HepG2 (cell line): ENCODE data around the gene NCS1. TPM values are rescaled to one million over a fixed set of nuclear protein-coding genes. Genes with fewer than 3 reads are reported as not detected.

ENCODE experiments used
- ESRRA ChIP-seq: sonication (generic); formaldehyde crosslinking; IDR thresholded peaks from 2 replicates; pipeline ENCODE4 v1.5.1; 2020; ENCODE audit warnings: mild to moderate bottlenecking, low read depth, missing genetic modification reagents
- FLYWCH1 ChIP-seq: sonication (generic); formaldehyde crosslinking; IDR thresholded peaks from 2 replicates; pipeline ENCODE4 v1.8.1; 2023; ENCODE audit warnings: mild to moderate bottlenecking, missing genetic modification reagents
- GATAD2A ChIP-seq: IDR thresholded peaks from 2 replicates; pipeline ENCODE4 v1.6.1; 2016
- HCFC1 ChIP-seq: fragments of 150-350 bp; IDR thresholded peaks from 2 replicates; pipeline ENCODE4 v1.6.1; 2014; ENCODE audit warnings: low read depth, low read length
- ISX ChIP-seq: sonication (generic); formaldehyde crosslinking; conservative IDR thresholded peaks from 2 replicates; pipeline ENCODE4 v1.5.0; 2020; ENCODE audit warnings: missing genetic modification reagents
- KMT2A ChIP-seq: sonication (generic); formaldehyde crosslinking; IDR thresholded peaks from 2 replicates; pipeline ENCODE4 v1.4.0; 2020; ENCODE audit warnings: missing genetic modification reagents
- NR2F1 ChIP-seq, 2 experiments: fragments of 450-650 bp in 1 of 2; formaldehyde crosslinking in 1 of 2; IDR thresholded peaks; 2 replicates each; pipeline versions ENCODE4 v1.5.0 to v1.6.1; 2016 to 2020; ENCODE audit warnings: mild to moderate bottlenecking in 1 of 2, missing compliant biosample characterization in 1 of 2, missing genetic modification reagents in 1 of 2, moderate library complexity in 1 of 2
- RCOR2 ChIP-seq: IDR thresholded peaks from 2 replicates; pipeline ENCODE4 v1.6.1; 2016; ENCODE audit warnings: missing biosample characterization, missing genetic modification reagents
- SOX6 ChIP-seq, 2 experiments: fragments of 450-650 bp in 1 of 2; sonication (generic) in 1 of 2; formaldehyde crosslinking in 1 of 2; IDR thresholded peaks; 2 replicates each; pipeline versions ENCODE4 v1.4.0 to v1.6.1; 2017 to 2020; ENCODE audit warnings: antibody characterized with exemption in 1 of 2, mild to moderate bottlenecking in 1 of 2, missing genetic modification reagents in 1 of 2
- SUZ12 ChIP-seq: fragments of 150-350 bp; IDR thresholded peaks from 2 replicates; pipeline ENCODE4 v1.6.1; 2014; ENCODE audit warnings: low read depth, low read length
- TEAD3 ChIP-seq: optimal IDR thresholded peaks from 2 replicates; pipeline ENCODE3; 2016; ENCODE audit warnings: borderline replicate concordance
- TFDP2 ChIP-seq: sonication (generic); formaldehyde crosslinking; IDR thresholded peaks from 2 replicates; pipeline ENCODE4 v1.4.0; 2020; ENCODE audit warnings: missing genetic modification reagents
- TRIM24 ChIP-seq: sonication (generic); formaldehyde crosslinking; IDR thresholded peaks from 2 replicates; pipeline ENCODE4 v1.8.0; 2022; ENCODE audit warnings: mild to moderate bottlenecking, missing genetic modification reagents
- ZFP1 ChIP-seq: IDR thresholded peaks from 2 replicates; pipeline ENCODE4 v1.6.1; 2016
- ZNF18 ChIP-seq: sonication (generic); formaldehyde crosslinking; IDR thresholded peaks from 2 replicates; pipeline ENCODE4 v1.8.0; 2022; ENCODE audit warnings: mild to moderate bottlenecking, missing genetic modification reagents; ENCODE audit not compliant: insufficient replicate concordance
- ZNF335 ChIP-seq: sonication (generic); formaldehyde crosslinking; IDR thresholded peaks from 2 replicates; pipeline ENCODE4 v1.4.0; 2020; ENCODE audit warnings: missing genetic modification reagents
- ZNF451 ChIP-seq: sonication (generic); formaldehyde crosslinking; IDR thresholded peaks from 2 replicates; pipeline ENCODE4 v1.5.0; 2020; ENCODE audit warnings: mild to moderate bottlenecking, missing genetic modification reagents
- ZNF609 ChIP-seq: sonication (generic); formaldehyde crosslinking; IDR thresholded peaks from 2 replicates; pipeline ENCODE4 v1.4.0; 2020; ENCODE audit warnings: mild to moderate bottlenecking, missing genetic modification reagents, borderline replicate concordance
- ZNF782 ChIP-seq: sonication (generic); formaldehyde crosslinking; IDR thresholded peaks from 2 replicates; pipeline ENCODE4 v1.4.0; 2020; ENCODE audit warnings: missing genetic modification reagents, mild to moderate bottlenecking, borderline replicate concordance
- polyA plus RNA-seq, 8 experiments: library from polyadenylated mRNA; depleted of rRNA in 3 of 8; stranded (reverse) in 7 of 8; unstranded in 1 of 8; fragments of >200 nt; fragmentation: Illumina TruSeq in 4 of 8; extraction: Trizol in 4 of 8; gene quantifications; 2 replicates each; pipeline versions ENCODE4 v1.2.1 to v1.2.3, GENCODE V29; 2011 to 2016; ENCODE audit warnings: low read depth in 4 of 8, missing spikeins in 1 of 8, mixed read lengths in 1 of 8; ENCODE audit not compliant: insufficient read depth in 1 of 8
- total RNA-seq, 5 experiments: library from RNA; depleted of rRNA; stranded (reverse); fragments of >200 nt; fragmentation: Illumina TruSeq; extraction: Trizol; gene quantifications; 2 replicates each; pipeline ENCODE4 v1.2.3, GENCODE V29; 2016; ENCODE audit warnings: low read depth in 1 of 5
- TF ChIP-seq, protein P1 (sequence below): sonication (generic); formaldehyde crosslinking; IDR thresholded peaks from 2 replicates; pipeline ENCODE4 v1.4.0; 2020; ENCODE audit warnings: missing genetic modification reagents

NCS1 gene
- total and polyA plus RNA-seq, 2 of the 13 experiments (the other 11 are each of a cell fraction or from before 2014, with no cell fraction given): 4.7 to 6.1 TPM

DNA sequence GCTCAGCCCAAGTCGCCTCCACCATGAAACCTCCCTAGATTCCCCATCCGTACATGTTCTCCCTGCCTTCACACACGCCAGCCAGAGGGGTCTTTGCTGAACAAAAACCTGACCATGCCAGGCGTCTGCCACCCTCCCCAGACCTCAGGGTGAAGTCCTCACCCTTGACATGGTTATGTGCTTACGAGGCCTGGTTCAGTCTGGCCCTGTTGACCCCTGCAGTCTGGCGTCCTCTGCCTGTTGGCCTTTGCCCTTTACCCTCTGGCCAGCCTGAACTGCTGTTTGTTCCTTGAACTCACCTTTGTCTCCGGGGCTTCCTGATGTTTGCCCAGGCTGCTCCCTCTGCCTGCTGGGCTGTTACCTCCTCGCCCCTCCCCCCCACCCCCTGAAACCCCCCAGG is 29.8 kb downstream of the NCS1 start (continued):
- TF ChIP-seq ZNF609 (CRISPR knock-in tag): peak; percentile 29; the same call in 1 of the 2 replicates
- TF ChIP-seq ZNF782 (CRISPR knock-in tag): no peak
- no peak for TF ChIP-seq ISX (CRISPR knock-in tag)
- 0 out of 2 replicates have a peak, but pooled peaks have one; percentile 43 for TF ChIP-seq TRIM24 (CRISPR knock-in tag)
- TF ChIP-seq ZNF335 (CRISPR knock-in tag): no peak
- TF ChIP-seq GATAD2A: 0 out of 2 replicates have a peak, but pooled peaks have one; percentile 13
- no peak for TF ChIP-seq HCFC1
- peak; percentile 75 to 92 for TF ChIP-seq NR2F1 (CRISPR knock-in tag; IDR thresholded peaks at IDR 0.05)
- no peak for TF ChIP-seq KMT2A
- no peak for TF ChIP-seq ZFP1 (CRISPR knock-in tag)
- no peak for TF ChIP-seq FLYWCH1 (CRISPR knock-in tag)
- TF ChIP-seq ZNF451 (CRISPR knock-in tag): 0 out of 2 replicates have a peak, but pooled peaks have one; percentile 40
- TF ChIP-seq, protein P1, sequence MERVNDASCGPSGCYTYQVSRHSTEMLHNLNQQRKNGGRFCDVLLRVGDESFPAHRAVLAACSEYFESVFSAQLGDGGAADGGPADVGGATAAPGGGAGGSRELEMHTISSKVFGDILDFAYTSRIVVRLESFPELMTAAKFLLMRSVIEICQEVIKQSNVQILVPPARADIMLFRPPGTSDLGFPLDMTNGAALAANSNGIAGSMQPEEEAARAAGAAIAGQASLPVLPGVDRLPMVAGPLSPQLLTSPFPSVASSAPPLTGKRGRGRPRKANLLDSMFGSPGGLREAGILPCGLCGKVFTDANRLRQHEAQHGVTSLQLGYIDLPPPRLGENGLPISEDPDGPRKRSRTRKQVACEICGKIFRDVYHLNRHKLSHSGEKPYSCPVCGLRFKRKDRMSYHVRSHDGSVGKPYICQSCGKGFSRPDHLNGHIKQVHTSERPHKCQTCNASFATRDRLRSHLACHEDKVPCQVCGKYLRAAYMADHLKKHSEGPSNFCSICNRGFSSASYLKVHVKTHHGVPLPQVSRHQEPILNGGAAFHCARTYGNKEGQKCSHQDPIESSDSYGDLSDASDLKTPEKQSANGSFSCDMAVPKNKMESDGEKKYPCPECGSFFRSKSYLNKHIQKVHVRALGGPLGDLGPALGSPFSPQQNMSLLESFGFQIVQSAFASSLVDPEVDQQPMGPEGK (CRISPR knock-in tag): peak; percentile 19; the same call in 1 of the 2 replicates
- no peak for TF ChIP-seq RCOR2
- peak; percentile 98 for TF ChIP-seq ESRRA (CRISPR knock-in tag)
- no peak for TF ChIP-seq SOX6 (IDR thresholded peaks at IDR 0.05)
- TF ChIP-seq SOX6 (CRISPR knock-in tag; IDR thresholded peaks at IDR 0.05): peak; percentile 50; the same call in 1 of the 2 replicates
- no peak for TF ChIP-seq SUZ12
- TF ChIP-seq ZNF18: no peak
- TF ChIP-seq TEAD3 (CRISPR knock-in tag): peak; percentile 33
- TF ChIP-seq TFDP2 (CRISPR knock-in tag): no peak
